Esophagus muscularis mucosa (tissue), 3 donors: ENCODE measurements around the gene APOBEC3C.
"Not testable (repeated sequence)": the region's sequence is repeated elsewhere in the genome, so short reads cannot be mapped to it uniquely, and the experiment has no call there.

ENCODE experiments used
- POLR2A ChIP-seq: fragments of 450-650 bp; IDR thresholded peaks from one replicate; pipeline ENCODE4 v1.6.1; 2017; ENCODE audit warnings: antibody characterized with exemption, moderate library complexity, mild to moderate bottlenecking, low read depth
- POLR2AphosphoS5 ChIP-seq, 2 donors: sonication (generic); formaldehyde crosslinking; IDR thresholded peaks; one replicate each; pipeline ENCODE4 v1.6.1; 2017; ENCODE audit warnings: antibody characterized with exemption in 2 of 2
- TF ChIP-seq, protein P1 (sequence below), 3 experiments: fragments of 200-600 bp in 2 of 3; fragments of 450-650 bp in 1 of 3; sonication (generic) in 2 of 3; IDR thresholded peaks; one replicate each; pipeline ENCODE4 v1.5.1; 2017 to 2019; ENCODE audit warnings: antibody characterized with exemption in 3 of 3, mild to moderate bottlenecking in 2 of 3, moderate library complexity in 1 of 3

- TF ChIP-seq, protein P1, sequence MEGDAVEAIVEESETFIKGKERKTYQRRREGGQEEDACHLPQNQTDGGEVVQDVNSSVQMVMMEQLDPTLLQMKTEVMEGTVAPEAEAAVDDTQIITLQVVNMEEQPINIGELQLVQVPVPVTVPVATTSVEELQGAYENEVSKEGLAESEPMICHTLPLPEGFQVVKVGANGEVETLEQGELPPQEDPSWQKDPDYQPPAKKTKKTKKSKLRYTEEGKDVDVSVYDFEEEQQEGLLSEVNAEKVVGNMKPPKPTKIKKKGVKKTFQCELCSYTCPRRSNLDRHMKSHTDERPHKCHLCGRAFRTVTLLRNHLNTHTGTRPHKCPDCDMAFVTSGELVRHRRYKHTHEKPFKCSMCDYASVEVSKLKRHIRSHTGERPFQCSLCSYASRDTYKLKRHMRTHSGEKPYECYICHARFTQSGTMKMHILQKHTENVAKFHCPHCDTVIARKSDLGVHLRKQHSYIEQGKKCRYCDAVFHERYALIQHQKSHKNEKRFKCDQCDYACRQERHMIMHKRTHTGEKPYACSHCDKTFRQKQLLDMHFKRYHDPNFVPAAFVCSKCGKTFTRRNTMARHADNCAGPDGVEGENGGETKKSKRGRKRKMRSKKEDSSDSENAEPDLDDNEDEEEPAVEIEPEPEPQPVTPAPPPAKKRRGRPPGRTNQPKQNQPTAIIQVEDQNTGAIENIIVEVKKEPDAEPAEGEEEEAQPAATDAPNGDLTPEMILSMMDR (IDR thresholded peaks at IDR 0.05): not testable (repeated sequence)
- TF ChIP-seq POLR2A; POLR2AphosphoS5 (IDR thresholded peaks at IDR 0.05): not testable (repeated sequence)
These were observed 506 bp upstream of the APOBEC3C start for GRCh38 chr22:39013561-39013941.
